Activated CD4-positive, alpha-beta T cell treated with anti-CD3 and anti-CD28 coated beads, Interleukin-2, amount 50 U/mL, for 1 hour (primary cell): ENCODE data around the gene THBS2.

Source experiments
- DNase-seq: peaks from one replicate; pipeline ENCODE4 v3.0.0-alpha.2; 2020

The THBS2 gene

GRCh38 chr6:169247991-169248390 is 5.7 kb downstream of the THBS2 start:
- DNase-seq = no peak

GRCh38 chr6:169247419-169247818 is 6.2 kb downstream of the THBS2 start:
- DNase-seq = no peak

- no peak for DNase-seq
These were observed 7.2 kb downstream of the THBS2 start for GRCh38 chr6:169246445-169246844.

- no peak for DNase-seq
These were observed 8.8 kb downstream of the THBS2 start for GRCh38 chr6:169244684-169245383.

GRCh38 chr6:169243661-169244060 is 10.0 kb downstream of the THBS2 start:
- no peak for DNase-seq

- no peak for DNase-seq
These were observed 10.5 kb downstream of the THBS2 start for GRCh38 chr6:169243186-169243585.

GRCh38 chr6:169241688-169242350 is 11.8 kb downstream of the THBS2 start:
- no peak for DNase-seq

- no peak for DNase-seq
These were observed 12.9 kb downstream of the THBS2 start for GRCh38 chr6:169240591-169241390.

GRCh38 chr6:169240125-169240524 is 13.5 kb downstream of the THBS2 start:
- no peak for DNase-seq

- no peak for DNase-seq
These were observed 14.5 kb downstream of the THBS2 start for GRCh38 chr6:169239181-169239580.

GRCh38 chr6:169238766-169239165 is 14.9 kb downstream of the THBS2 start:
- DNase-seq = no peak

- no peak for DNase-seq
These were observed 16.0 kb downstream of the THBS2 start for GRCh38 chr6:169237496-169238134.

- no peak for DNase-seq
These were observed 16.7 kb downstream of the THBS2 start for GRCh38 chr6:169236988-169237387.

- no peak for DNase-seq
These were observed 17.1 kb downstream of the THBS2 start for GRCh38 chr6:169236545-169236944.

- no peak for DNase-seq
These were observed 18.4 kb downstream of the THBS2 start for GRCh38 chr6:169235286-169235685.

GRCh38 chr6:169234634-169235033 is 19.0 kb downstream of the THBS2 start:
- no peak for DNase-seq

- no peak for DNase-seq
These were observed 19.8 kb downstream of the THBS2 start for GRCh38 chr6:169233832-169234231.

GRCh38 chr6:169233181-169233580 is 20.5 kb downstream of the THBS2 start:
- DNase-seq = no peak

GRCh38 chr6:169232507-169232931 is 21.1 kb downstream of the THBS2 start:
- DNase-seq = no peak

GRCh38 chr6:169231790-169232506 is 21.7 kb downstream of the THBS2 start:
- DNase-seq = no peak

- no peak for DNase-seq
These were observed 22.5 kb downstream of the THBS2 start for GRCh38 chr6:169230946-169231789.

- DNase-seq = no peak
These were observed 23.4 kb downstream of the THBS2 start for GRCh38 chr6:169230322-169230665.
